CD4-positive, alpha-beta T cell treated with Interleukin-15 for 1 hour (primary cell): ENCODE data around the gene ARRB1.
"Not testable (repeated sequence)": the region's sequence is repeated elsewhere in the genome, so short reads cannot be mapped to it uniquely, and the experiment has no call there.

Experiments
- DNase-seq: peaks from one replicate; pipeline ENCODE4 v3.0.0-alpha.2; 2020

Gene ARRB1

DNA sequence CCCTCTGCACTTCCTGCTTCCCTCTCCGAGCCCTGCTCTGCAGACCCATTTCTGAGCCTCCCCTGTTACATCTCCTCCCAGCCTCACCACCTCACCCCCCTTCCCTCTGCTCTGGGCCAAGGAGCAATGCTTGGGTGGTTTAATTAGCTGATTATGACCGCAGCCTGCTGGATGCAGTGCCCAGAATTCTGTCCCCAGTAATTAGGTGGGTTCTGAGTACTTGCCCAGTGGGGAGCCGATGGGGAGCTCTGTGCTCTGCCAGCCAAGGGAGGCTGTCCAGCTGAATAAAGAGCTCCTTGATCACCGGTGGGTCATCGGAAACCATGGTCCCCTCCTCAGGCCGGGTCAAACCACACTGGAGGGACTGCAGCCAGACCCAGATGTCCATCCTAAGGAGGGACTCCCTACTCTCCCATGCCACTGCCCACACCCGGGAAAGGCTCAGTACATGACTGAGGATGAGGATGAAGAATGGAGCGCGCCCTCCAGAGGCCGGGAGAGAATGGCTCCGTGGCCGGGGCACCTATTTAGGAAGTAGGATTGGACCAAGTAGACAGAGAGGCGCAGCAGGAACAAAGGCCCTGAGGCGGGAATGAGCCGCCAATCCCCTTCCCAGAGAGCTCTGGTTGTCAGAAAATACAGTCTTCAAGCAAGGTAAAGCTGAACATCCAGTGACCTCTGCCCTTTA lies 9.1 kb downstream of the ARRB1 start:
- no peak for DNase-seq

DNA sequence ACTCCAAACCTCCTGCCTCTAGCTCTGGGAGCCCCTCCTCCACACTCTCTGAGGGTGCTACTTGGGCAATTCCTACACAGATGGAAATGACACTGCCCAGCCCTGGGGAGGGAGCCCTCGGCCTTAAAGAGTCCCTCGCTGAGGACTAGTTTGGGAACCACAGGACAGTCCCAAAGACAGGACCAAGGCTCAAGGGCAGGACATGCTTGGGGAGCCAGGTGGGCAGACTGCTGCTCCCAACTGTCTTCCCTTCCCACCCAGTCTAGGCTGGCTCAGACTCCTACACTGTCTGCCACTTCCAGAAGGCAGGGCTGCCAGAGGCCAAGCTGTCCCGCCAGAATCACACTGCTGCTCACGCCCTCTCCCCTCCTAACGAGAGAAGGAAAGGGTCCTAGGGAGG lies 9.8 kb downstream of the ARRB1 start:
- DNase-seq: no peak

DNA sequence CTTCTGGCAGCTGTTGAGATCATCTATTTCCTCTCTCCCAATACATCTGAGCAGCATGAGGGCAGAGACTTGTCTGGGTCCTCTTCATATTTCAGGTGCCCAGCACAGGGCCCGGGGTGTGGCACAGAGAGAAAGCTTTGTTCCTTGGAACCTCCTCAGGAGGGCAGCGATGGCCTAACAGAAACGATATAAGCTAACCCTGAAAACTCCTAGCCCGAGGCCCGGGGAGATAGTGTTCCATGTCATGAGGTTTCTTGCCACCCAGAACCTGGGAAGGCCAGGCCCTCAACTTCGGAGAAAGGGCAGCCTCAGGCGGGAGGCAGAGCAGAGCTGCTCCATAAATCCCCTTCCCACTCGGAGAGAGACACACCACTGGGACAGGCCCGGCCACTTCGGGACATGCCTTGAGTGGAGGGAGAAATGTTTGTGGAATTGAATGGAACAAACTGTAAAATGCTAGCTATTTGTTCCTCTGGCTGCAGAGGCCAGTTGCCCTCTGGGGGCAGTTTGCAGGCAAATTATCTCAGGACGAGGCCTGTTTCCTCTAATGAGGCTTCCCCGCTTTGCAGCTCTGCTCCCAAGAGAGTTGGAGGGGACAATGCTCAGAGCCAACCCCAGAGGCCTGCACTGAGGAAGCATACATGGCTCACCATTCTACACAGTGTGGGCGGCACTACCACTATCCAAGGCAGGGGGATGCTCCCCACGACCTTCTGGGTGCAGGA lies 11.6 kb downstream of the ARRB1 start:
- DNase-seq: no peak

DNA sequence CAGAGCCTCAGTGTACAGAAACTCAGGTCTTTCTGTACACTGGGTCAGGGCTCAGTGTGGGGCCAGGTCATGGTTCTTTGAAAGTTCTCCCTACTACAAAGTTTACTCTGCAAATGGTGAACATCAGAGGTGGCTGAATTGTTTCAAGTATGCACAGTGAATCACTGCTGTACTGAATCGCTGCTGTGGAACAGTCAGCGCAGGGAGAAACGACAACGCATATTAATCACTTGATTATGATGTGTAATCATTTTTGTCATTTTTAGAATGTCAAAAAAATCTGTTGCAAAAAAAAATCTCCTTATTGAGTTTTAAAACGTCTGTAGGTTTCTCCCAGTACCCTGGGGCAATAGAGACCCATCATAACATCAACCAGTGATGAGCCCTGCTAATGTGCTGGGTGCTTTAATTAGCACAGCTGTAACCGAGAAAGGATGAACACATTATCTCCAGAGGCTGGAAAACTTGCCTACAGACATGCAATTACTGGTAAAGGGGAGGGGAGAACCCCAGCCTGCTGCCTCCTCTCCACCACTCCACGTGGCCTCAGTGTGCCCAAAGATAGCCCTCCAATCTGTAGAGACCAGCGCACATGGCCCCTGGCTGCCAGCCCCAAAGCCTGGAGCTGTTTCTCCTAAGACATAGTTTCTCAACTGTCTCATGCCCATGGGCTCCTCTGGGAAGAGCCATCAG lies 12.8 kb downstream of the ARRB1 start:
- DNase-seq: no peak

DNA sequence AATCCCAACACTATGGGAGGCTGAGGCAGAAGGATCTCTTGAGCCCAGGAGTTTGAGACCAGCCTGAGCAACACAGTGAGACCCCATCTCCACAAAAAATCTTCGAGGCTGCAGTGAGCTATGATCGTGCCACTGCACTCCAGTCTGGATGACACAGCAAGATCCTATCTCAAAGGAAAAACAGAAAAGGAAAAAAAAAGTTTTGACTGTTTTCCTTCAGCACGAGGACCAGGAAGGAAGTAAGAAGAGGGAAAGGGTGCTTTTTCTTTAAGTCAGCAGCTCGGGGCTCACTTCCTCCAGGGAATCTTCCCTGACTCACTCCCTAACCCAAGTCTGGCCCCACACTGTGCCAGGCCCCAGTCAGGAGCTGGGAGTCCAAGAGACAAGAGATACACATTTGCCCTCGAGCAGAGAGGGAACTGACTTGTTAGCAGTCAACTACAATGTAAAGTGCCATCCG lies 14.2 kb downstream of the ARRB1 start:
- DNase-seq: peak; percentile 51

DNA sequence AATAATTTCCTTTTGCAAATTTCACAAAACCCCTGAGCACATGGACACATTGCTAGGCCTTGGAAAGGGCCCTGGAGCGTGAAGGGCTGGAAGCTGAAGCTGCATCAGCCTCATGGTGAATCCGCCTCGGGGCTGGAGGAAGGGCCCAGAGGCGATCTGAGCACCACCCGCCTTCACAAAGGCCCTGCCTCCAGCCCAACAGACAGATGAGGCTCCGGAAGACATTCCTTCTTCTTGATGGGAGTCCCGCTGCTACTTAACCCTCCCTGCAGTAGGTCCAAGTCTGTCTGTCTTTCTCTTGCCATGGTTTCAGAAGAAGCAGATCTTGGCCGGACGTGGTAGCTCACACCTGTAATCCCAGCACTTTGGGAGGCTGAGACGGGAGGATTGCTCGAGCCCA lies 16.5 kb downstream of the ARRB1 start:
- DNase-seq: no peak

DNA sequence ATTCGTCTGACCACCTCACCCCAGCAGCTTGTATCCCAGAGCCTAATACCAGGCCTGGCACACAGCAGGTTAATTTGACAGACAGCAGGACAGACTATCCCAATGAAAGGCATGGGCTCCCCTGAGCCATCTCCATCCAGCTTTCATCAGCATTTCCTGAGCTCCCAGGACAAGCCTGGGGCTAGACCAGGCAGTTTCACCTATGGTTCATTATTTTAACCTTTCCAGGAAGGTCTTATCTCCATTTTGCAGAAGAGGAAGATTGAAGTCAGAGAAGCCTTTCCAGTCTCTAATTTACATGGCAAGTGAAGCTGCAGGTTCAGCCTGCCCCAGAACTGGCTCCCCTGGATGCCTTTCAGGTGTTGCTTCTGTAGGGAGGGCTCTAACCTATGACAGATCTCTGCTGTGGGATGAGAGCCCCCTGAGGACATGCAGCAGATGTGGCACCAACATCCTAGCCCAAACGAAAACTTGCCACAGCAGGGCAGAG lies 17.0 kb downstream of the ARRB1 start:
- no peak for DNase-seq

DNA sequence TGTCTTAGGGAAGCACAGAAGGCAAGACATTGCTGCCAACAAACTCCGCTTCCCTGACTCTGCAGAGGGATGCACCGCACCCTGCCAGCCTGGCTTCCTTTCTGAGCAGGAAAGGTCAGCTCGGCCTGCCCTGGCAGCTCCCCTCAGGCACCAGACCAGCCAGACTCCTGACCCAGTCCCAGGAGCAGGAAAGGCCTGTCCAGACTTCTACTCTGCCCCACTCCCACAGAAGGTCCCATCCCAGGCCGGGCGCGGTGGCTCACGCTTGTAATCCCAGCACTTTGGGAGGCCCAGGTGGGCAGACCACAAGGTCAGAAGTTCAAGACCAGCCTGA lies 17.7 kb downstream of the ARRB1 start:
- no peak for DNase-seq

DNA sequence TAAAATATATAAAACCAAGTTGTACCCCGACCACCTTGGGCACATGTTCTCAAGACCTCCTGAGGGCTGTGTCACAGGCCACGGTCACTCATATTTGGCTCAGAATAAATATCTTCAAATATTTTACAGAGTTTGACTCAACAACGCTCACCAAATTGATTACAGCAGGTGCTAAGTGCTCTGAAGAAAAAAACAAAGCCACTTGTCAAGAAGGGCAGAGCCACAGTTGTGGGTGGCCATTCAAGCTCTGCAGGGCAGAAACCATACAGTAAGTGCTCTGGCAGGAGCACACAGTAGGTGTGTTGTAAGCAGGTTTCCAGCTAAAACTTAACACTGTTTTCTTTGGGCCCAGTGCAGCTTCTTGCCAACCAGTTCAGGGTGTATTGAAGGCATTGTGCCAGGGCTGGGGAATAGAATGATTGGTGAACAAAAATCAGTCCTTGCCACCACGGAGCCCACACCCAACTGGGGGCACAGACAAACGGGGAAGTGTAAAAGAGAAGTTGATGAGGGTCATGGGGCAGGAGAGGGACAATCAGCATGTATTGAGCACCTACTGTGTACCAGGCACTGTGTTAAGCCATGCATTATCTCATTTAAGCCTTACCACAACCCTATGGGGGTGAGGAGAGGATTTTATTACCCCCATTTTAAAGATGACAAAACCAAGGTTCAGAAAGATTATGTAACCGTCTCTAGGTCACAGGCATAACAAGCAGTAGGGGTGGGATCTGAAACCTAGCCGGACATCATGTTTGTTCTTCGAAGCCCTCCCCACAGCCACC lies 18.2 kb downstream of the ARRB1 start:
- no peak for DNase-seq

DNA sequence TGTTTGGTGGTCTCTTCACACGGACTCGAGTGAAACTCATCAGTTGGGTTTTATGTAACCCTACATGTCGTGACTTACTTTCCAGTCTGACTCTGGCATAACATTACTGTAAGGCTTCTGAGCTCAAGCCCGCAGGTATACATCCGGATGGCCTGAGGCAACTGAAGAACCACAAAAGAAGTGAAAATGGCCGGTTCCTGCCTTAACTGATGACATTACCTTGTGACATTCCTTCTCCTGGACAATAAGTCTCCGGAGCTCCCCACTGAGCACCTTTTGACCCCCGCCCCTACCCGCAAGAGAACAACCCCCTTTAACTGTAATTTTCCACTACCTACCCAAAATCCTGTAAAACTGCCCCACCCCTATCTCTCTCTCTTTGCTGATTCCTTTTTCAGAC lies 19.7 kb downstream of the ARRB1 start:
- DNase-seq: not testable (repeated sequence)

DNA sequence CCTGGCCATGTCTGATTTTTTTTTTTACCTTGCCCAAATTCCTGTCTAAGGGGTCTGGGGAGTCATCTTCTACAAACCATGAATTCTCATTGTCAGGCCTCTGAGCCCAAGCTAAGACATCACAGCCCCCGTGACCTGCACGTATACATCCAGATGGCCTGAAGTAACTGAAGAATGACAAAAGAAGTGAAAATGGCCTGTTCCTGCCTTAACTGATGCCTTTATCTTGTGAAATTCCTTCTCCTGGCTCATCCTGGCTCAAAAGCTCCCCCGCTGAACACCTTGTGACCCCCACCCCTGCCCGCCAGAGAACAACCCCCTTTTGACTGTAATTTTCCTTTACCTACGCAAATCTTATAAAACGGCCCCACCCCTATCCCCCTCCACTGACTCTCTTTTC lies 20.2 kb downstream of the ARRB1 start:
- not testable (repeated sequence) for DNase-seq

DNA sequence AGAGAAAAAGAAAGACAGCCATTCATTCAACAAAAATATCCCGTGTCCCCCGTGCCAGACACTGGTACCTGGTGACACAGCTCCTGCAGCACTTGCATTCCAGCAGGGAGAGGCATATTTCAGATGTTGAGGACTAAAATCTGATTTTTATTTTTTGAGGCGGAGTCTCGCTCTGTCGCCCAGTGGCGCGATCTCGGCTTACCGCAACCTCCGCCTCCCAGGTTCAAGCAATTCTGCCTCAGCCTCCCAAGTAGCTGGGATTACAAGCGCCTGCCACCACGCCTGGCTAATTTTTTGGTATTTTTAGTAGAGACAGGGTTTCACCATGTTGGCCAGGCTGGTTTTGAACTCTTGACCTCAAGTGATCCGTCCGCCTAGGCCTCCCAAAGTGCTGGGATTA lies 20.6 kb downstream of the ARRB1 start:
- not testable (repeated sequence) for DNase-seq

DNA sequence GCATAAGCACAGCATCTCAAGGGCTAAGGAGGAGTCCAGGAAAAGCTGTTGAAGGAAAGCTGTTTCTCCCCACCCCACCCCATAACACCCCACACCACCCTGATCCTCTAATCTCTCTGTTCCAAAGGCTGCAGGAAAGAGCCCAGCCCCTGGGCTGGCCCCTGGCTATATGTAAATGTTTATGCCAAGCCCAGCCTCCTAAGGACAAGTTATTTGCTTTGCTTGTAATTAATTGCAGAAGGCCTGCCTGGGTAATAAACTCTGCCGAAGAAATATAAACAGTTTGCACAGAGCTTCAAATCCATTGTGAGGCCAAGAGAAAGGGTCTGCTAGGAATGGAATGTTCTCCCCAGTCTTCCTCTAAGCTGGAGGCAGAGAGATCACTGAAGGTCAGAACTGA lies 21.2 kb downstream of the ARRB1 start:
- DNase-seq: no peak

DNA sequence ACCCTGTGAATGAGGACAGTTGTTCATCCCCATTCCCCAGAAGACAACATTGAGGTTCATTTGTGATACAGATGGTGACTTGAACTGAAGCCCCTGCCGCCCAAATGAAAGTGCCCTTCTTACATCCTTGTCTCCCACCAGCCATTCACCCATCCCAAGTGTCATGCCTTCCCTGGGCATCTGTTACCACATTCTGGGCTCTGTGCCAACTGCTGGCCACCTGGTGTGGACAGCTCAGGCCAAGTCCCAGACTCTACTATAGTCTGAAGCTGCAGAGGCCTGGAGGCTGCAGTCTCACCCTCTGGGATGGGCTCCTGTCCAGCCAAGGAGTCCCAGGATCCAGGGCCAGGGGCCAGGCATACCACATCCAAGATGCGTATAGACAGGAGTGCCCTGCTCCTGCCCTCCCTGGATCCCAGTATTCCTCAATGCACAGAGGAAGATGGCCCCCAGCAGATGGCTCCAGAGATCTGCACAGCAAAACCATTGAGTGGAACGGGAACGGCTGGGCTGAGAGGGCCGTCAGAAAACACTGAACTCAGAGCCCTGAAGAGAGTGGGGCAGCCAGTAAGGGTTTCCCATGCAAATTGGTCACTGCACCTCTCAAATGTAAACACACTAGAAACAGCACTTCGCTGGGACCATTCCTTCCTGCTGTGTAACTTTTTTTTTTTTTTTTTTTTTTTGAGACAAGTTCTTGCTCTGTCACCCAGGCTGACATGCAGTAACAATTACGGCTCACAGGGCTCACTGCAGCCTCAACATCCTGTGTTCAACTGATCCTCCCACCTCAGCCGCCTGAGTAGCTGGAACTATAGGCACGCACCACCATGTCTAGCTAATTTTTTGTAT lies 22.8 kb downstream of the ARRB1 start:
- DNase-seq: peak; percentile 53

DNA sequence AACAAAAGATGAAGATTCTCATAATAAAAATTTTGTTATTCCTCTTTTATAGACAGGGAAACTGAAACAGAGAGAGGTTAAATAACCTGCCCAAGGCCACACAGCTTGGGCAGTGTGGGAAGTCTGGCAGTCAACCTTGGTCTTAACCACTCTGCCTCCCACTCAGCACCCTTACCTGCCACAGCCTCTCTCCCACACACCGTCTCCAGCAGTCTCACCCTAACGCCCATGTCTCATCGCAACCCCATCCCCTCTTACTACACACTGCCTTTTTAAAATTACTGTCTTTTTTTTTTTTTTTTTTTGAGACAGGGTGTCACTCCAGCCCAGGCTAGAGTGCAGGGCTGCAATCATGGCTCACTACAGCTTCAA lies 25.0 kb downstream of the ARRB1 start:
- DNase-seq: no peak

DNA sequence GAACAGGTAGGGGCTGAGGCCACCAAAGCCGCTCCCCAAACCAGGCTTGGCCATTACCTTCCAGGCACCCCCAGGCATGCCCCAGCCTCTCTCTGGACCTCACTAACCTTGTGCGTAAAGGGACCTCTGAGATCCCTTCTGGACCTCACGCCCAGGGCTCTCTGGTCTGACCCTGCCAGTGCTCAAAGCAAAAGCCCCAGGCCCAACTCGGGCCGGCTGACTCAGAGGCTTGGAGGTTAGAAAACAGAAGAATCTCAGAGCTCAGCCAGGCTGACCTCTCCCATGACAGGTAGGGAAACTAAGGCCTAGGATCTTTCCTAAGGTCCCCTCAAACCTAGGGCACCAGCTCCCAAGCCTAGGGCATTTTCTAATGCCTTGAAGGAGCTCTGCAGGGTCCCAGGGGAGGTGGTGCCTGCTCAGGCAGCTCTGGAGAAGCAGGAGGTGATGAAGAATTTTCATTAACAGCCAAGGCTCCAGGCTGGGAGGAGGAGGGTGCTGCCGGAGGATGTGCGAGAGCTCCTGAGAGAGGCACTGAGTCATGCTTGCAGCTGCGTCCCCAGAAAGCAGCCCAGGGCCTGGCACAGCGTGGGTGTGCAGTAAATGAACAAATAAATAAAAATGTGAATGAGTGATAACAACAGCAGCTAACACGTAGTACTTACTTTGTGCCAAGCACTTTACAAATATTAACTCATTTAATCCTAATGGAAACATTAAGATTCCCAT lies 25.6 kb downstream of the ARRB1 start:
- DNase-seq: no peak

DNA sequence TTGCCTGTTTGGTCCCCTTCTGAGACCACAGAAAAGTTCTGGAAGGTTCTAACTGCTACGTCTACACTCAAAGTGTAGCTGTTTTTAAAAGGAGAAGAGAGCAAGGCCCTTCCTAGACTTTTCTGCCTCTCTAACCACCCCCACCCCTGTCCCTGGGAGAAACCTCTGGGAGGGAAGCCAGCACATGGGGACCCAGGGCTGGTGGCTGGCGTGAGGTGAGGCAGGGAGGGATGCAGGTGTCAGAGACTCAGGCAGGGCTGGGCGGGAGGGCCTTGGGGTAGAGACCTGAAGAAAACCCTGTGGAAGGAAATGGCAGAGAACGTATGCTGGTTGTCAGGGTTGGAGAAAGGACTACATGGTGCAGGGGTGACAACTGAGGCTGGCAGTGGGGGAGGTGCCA lies 26.7 kb downstream of the ARRB1 start:
- no peak for DNase-seq

DNA sequence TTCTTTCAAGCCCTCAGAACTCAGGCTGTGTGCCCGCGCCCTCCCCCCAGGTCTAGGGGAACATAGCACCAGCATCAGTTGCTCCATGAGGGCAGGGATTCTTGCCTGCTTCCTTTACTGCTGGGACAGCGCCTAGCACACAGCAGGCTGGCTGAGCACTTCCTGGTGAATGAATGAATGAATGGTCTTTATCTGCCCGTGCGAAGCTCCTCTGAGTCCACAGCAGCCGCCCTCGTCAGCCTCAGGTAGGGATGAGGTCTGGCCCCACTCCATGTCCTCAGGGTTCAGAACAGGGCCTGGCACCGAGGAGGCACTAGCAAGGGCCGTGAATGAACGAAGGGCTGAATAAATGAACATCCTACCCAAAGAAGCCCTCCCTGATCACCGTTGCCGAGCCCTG lies 27.3 kb downstream of the ARRB1 start:
- DNase-seq: no peak

DNA sequence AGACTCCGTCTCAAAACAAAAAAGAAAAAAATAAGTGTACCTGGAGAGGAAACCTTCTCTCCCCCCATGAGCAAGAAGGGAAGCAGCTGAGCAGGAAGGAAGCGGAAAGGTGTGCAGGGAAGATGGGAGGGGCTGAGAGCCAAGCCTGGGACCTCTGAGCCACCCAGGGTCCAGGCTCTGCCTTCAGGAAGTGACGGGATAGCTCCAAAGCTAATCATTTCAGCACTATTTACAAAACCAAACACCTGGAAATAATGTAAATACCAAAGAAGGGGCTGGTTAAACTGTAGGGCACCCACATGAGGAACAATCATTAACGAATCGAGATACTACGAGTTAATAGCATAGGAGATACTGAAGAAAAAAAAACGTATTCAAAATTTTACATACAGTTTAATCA lies 27.9 kb downstream of the ARRB1 start:
- no peak for DNase-seq

DNA sequence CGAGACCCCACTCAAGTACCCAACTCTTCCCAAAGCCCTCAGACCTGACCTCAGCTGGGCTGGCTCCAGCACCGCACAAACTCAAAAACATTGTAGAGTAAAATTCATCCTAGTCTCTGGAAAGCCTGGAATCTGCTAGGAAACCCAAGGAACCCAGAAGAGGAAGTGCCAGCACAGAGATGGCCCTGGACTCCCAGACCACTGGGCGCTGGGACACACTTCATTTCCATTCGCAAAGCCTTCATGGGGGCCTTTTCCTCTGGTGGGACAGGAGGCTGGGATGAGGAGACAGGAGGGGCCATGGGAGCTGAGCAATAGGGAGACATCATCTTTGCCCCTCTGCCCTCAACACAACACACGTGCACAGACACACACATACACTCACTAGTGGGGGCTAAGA lies 30.8 kb downstream of the ARRB1 start:
- no peak for DNase-seq

DNA sequence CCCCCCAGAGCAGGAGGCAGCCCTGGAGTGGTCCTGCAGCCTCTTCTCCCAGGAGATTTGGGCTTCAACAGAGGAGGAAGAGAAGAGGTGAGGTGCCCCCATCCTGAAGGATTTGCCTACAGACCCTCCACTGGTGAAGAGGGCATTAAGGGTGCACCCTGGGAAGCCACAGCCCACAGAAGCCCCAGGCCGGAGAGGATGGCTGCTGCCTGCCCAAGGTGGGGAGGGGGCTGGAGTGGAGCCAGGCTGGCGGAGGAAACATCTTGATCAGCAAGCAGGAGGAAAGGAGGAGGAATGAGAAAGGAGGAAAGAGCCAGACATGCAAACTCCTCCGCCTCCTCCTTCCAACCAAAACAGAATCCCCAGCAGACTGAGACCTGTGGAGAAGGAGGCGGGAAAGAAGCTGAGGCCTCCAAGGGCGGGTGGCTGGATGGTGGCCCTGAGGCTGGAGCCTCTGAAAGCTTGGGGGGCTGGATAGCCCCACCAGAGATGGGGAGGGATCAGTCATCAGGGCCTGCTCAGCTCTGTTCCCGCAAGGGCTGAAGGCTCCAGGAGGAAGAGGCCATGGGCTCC lies 31.3 kb downstream of the ARRB1 start:
- no peak for DNase-seq
